ENCODE results near the gene CNN3.

Gene CNN3

GRCh38 chr1:94851571-94851970 lies 75.3 kb downstream of the CNN3 start:
- no peak for DNase-seq (ENCODE audit: low read depth)
- no peak overlapping the region for H3K4me3 ChIP-seq (ENCODE audit: low read length)
- TF ChIP-seq CTCF (conservative IDR thresholded peaks at IDR 0.05; ENCODE audit: low read depth, low read length) = no peak

Data from retinal pigment epithelial cell (primary cell).